ENCODE results near the gene CD8B. TPM values are rescaled to one million over a fixed set of nuclear protein-coding genes. Genes with fewer than 3 reads are reported as not detected.
"Not testable (repeated sequence)": the region's sequence is repeated elsewhere in the genome, so short reads cannot be mapped to it uniquely, and the experiment has no call there.

The CD8B gene
- total RNA-seq = 0.64 and 1.0 TPM in 2 replicates

DNA sequence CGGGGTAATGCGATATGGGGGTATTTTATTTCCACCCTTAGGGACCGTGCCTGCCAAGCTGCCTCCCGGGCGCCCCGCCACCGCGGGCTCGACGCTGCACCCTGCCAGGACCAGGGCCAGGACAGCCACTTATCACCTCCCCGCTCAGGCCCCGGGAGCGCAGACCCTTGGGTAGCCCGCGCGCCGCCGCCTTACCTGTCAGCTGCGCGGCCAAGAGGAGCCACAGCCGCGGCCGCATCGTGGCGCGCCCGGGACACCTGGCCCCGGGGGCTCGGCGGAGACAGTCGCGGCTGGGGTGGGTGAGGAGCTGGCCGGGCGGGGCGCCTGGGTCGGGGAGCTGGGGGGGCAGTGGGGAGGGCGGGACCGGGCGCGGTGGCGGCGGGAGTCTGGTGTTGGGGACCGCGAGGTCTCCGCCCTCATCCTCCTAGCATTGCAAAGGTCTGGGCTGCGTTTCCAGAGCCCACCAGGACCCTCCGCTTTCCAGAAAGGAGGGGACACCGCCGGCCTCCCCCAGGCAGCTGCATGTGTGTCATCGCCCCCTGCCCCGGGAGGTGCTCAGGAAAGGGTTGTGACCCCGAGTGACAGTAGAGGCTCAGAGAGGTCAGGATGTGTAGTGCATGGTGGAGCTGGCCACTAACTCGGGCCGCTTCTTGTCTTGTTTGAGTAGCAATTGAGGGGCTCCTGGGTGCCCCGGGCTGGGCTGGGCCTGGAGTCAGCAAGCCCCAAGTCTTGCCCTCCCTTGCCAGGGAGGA, at the start of gene CD8B:
TSS of gene CD8B (minus strand) at position 259 of the 752 bp plus-strand sequence. CDS start at position 238, 21 bp downstream.
- H3K4me1 Mint-ChIP-seq (ENCODE audit: low read depth); H3K9me3 Mint-ChIP-seq: not testable (repeated sequence)

DNA sequence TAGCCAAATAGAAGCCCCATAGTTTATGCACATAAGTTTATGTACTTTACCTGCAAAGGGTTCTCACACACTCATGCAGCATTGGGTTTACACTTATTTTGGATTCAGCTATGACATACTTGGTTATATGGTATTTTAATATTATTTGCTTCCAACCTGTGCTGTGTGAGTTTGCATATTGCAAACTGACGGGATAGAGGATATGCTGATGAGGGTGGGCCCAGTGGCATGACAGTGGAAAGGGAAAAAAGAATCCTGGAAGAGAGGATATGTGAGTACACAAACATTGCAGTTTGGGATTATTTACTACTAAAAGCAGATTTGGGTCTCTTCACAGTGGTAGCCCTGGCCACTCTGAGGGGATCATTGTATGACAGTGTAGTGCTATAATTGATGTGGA, 44.2 kb upstream of the CD8B start:
- DNase-seq (ENCODE audit: low spot score); H3K9me3 Mint-ChIP-seq; H3K27me3 Mint-ChIP-seq (ENCODE audit: low read depth); H3K4me3 Mint-ChIP-seq (ENCODE audit: low read depth); H3K4me1 Mint-ChIP-seq (ENCODE audit: low read depth); H3K27ac Mint-ChIP-seq; intact Hi-C loops (cut with micrococcal nuclease); H3K36me3 Mint-ChIP-seq (ENCODE audit: low read depth): not testable (repeated sequence)

More for the DNA sequence above, at the start of gene CD8B:
- intact Hi-C loops (cut with micrococcal nuclease); DNase-seq (ENCODE audit: low spot score); H3K36me3 Mint-ChIP-seq (ENCODE audit: low read depth); H3K27ac Mint-ChIP-seq; H3K4me3 Mint-ChIP-seq (ENCODE audit: low read depth): not testable (repeated sequence)
- H3K27me3 Mint-ChIP-seq (ENCODE audit: low read depth) = peaks cover 13% of the 10 kb centered on the region

DNA sequence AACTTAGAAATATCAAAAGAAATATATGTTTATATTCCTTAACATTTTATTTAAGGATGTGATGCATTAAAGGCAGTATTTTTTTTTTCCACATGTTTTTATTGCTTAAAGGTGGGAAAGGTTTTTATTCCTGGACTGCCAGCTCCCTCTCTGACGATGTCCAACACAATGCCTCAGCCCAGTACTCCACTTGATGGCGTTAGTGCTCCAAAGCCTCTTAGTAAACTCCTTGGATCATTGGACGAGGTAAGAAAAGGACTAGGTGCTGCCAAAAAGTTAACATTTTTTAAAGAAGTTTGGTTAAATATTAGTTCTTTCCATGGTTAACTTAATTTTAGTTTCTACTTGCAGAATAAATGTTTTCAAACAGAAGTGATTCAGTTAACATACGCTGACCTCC, 39.0 kb upstream of the CD8B start:
- H3K27ac Mint-ChIP-seq; H3K4me3 Mint-ChIP-seq (ENCODE audit: low read depth); intact Hi-C loops (cut with micrococcal nuclease); H3K9me3 Mint-ChIP-seq; H3K4me1 Mint-ChIP-seq (ENCODE audit: low read depth); DNase-seq (ENCODE audit: low spot score); H3K36me3 Mint-ChIP-seq (ENCODE audit: low read depth): not testable (repeated sequence)
- H3K27me3 Mint-ChIP-seq (ENCODE audit: low read depth) = peaks cover 11% of the 10 kb centered on the region

DNA sequence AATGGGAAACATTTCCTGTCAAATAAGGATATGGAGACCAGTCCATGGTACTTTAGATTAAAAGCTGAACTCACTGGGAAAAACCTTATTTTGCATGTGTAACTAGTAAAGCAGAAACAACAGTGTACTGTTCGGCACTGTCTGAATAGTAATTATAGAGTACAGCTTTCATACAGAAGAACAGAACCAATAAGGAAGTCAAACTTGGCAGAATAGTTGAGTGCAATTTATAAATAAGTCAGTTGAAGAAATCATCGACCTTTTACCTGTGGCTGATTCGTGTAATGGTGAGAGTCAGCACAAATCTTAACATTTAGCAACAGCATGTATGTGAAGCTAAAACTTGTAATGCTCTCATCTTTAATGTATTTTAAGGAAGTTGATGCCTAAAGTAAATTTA, 24.3 kb upstream of the CD8B start:
- H3K9me3 Mint-ChIP-seq; H3K4me3 Mint-ChIP-seq (ENCODE audit: low read depth); intact Hi-C loops (cut with micrococcal nuclease); H3K36me3 Mint-ChIP-seq (ENCODE audit: low read depth); DNase-seq (ENCODE audit: low spot score); H3K27ac Mint-ChIP-seq; H3K4me1 Mint-ChIP-seq (ENCODE audit: low read depth): not testable (repeated sequence)
- H3K27me3 Mint-ChIP-seq (ENCODE audit: low read depth) = peaks cover 11% of the 10 kb centered on the region

DNA sequence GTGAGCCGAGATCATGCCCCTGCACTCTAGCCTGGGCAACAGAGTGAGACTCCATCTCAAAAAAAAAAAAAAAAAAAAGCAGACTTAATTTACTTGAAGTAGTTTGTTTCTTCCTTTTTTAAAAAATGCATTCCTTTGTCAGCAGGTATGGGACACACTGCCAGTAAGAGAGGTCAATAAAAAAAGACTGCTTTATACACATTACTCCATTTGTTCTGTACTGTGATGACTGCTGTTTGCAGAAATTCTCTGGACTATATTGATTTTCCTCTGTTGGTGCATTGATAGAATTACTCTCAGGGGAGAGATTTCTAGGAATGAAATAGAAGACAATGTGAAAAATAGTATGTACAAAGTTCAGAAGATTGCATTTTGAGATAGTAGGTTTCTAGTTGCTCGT, 21.2 kb upstream of the CD8B start:
- H3K27ac Mint-ChIP-seq; H3K36me3 Mint-ChIP-seq (ENCODE audit: low read depth); H3K4me1 Mint-ChIP-seq (ENCODE audit: low read depth); H3K4me3 Mint-ChIP-seq (ENCODE audit: low read depth); H3K9me3 Mint-ChIP-seq; DNase-seq (ENCODE audit: low spot score); intact Hi-C loops (cut with micrococcal nuclease): not testable (repeated sequence)
- peaks cover 21% of the 10 kb centered on the region for H3K27me3 Mint-ChIP-seq (ENCODE audit: low read depth)

DNA sequence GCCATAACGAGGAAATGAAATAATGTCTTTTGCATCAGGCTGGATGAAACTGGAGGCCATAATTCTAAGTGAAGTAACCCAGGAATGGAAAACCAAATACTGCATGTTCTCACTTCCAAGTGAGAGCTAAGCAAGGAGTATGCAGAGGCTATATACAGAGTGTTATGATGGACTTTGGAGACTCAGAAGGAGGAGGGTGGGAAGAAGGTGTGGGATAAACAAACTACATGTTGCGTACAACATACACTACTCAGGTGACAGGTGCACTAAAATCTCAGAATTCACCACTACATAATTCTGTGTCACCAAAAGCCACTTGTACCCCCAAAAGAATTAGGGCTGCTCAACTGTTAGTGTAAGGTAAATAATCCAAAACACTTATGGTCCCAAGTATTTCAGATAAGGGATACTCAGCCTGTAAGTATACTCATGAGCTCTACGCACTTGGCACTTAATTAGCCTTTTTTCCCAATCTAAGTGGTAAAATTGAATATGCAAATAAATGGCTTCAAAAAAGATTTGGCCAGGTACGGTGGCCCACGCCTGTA, 20.5 kb upstream of the CD8B start:
- intact Hi-C loops (cut with micrococcal nuclease); H3K27ac Mint-ChIP-seq: not testable (repeated sequence)

DNA sequence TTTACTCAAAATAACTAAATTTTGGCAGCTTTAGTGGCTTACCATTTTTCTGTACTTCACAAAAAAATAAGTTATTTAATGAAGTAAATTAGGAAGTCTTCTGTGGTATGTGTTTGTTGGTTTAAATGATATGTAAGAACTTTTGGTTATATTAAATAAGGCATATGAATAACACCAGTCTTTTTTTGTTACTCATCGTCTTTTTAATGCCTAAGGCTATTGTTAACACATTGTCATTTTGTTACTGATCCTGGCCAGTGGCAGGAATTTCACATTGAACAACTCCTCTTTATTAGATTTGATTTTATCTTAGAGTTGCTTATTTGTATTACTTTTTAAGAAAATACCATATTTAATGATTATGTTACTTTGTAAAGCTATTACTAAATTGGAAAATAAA, 17.3 kb upstream of the CD8B start:
- H3K36me3 Mint-ChIP-seq (ENCODE audit: low read depth); DNase-seq (ENCODE audit: low spot score); H3K4me3 Mint-ChIP-seq (ENCODE audit: low read depth); H3K27ac Mint-ChIP-seq; H3K9me3 Mint-ChIP-seq; intact Hi-C loops (cut with micrococcal nuclease): not testable (repeated sequence)
- H3K27me3 Mint-ChIP-seq (ENCODE audit: low read depth) = peaks cover 38% of the 10 kb centered on the region
- H3K4me1 Mint-ChIP-seq (ENCODE audit: low read depth) = peaks cover 10% of the 10 kb centered on the region

More for the DNA sequence above, 20.5 kb upstream of the CD8B start:
- not testable (repeated sequence) for H3K4me1 Mint-ChIP-seq (ENCODE audit: low read depth); DNase-seq (ENCODE audit: low spot score); H3K9me3 Mint-ChIP-seq; H3K36me3 Mint-ChIP-seq (ENCODE audit: low read depth); H3K4me3 Mint-ChIP-seq (ENCODE audit: low read depth)
- H3K27me3 Mint-ChIP-seq (ENCODE audit: low read depth) = peaks cover 24% of the 10 kb centered on the region

DNA sequence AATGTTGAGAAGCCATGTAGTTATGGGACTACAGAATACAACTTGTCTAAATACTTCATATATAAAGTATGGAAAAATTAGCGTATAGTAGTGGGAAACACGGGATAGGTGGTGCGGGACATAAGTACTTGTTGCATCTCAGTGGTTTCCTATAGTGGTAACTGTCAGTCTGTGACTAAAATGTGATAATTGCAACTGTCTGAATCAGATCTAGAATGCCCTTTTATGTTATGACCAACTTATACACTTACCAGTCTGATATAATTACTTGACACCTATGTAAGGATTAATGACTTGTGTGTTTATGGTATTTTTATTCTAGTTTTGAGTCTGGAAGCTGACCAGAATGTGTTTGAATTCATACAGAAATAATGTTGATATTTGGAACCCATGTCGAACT, 9.3 kb upstream of the CD8B start:
- DNase-seq (ENCODE audit: low spot score); intact Hi-C loops (cut with micrococcal nuclease); H3K4me3 Mint-ChIP-seq (ENCODE audit: low read depth); H3K4me1 Mint-ChIP-seq (ENCODE audit: low read depth); H3K9me3 Mint-ChIP-seq; H3K36me3 Mint-ChIP-seq (ENCODE audit: low read depth); H3K27ac Mint-ChIP-seq: not testable (repeated sequence)
- H3K27me3 Mint-ChIP-seq (ENCODE audit: low read depth) = peaks cover 13% of the 10 kb centered on the region

DNA sequence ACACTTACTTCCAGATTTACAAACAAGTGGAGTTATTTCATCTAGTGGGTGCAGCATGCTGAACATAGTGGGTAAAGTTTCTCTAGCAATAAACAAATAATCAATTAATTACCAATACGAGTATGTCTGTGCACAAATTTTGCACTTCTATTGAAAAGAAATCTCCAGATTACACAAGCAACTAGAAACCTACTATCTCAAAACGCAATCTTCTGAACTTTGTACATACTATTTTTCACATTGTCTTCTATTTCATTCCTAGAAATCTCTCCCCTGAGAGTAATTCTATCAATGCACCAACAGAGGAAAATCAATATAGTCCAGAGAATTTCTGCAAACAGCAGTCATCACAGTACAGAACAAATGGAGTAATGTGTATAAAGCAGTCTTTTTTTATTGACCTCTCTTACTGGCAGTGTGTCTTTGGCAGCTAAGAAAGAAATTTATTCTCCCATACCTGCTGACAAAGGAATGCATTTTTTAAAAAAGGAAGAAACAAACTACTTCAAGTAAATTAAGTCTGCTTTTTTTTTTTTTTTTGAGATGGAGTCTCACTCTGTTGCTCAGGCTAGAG, 7.3 kb upstream of the CD8B start:
- H3K4me1 Mint-ChIP-seq (ENCODE audit: low read depth); H3K27me3 Mint-ChIP-seq (ENCODE audit: low read depth); H3K27ac Mint-ChIP-seq; H3K36me3 Mint-ChIP-seq (ENCODE audit: low read depth); H3K4me3 Mint-ChIP-seq (ENCODE audit: low read depth); DNase-seq (ENCODE audit: low spot score); H3K9me3 Mint-ChIP-seq; intact Hi-C loops (cut with micrococcal nuclease): not testable (repeated sequence)

DNA sequence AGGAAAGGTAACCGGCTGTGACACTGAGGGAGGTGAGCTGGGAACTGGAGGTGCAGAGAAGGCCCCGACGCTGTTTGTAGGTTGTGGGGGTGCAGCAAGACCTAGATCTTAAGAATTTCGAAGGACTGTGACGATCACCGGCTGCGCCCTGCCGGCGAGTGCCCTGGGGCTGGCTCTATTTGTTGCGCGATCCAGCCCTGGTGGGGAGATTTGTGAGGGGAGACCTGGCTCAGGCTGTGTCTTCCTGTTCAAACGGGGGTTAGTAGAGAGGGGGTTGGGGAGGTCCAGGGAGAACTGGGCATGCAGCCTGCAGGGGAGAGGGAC, 656 bp upstream of the CD8B start:
- DNase-seq (ENCODE audit: low spot score); H3K27ac Mint-ChIP-seq; H3K4me1 Mint-ChIP-seq (ENCODE audit: low read depth); H3K9me3 Mint-ChIP-seq; H3K4me3 Mint-ChIP-seq (ENCODE audit: low read depth); intact Hi-C loops (cut with micrococcal nuclease); H3K36me3 Mint-ChIP-seq (ENCODE audit: low read depth): not testable (repeated sequence)
- peaks cover 13% of the 10 kb centered on the region for H3K27me3 Mint-ChIP-seq (ENCODE audit: low read depth)

DNA sequence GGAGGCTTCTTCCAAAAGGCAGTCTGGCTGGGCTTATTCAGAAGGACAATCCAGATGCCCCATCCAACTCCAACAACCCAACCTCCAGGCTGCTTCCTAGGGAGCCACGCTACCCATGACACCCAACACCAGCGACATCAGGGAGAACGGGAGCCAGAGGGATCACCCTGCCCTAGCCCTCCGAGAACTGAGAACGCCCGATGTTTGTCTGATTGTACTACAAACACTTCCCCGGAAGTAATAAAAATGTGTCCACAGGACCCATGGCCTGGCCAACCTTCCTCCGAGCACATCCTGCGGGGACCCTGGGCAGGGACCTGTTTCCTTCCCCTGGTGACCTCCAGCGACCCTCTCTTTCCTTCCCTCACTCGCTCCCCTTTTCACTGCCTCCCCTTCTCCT, 511 bp downstream of the CD8B start:
- H3K27me3 Mint-ChIP-seq (ENCODE audit: low read depth) = peaks cover 13% of the 10 kb centered on the region
- H3K27ac Mint-ChIP-seq; intact Hi-C loops (cut with micrococcal nuclease); H3K4me1 Mint-ChIP-seq (ENCODE audit: low read depth); H3K4me3 Mint-ChIP-seq (ENCODE audit: low read depth); DNase-seq (ENCODE audit: low spot score); H3K9me3 Mint-ChIP-seq; H3K36me3 Mint-ChIP-seq (ENCODE audit: low read depth): not testable (repeated sequence)

DNA sequence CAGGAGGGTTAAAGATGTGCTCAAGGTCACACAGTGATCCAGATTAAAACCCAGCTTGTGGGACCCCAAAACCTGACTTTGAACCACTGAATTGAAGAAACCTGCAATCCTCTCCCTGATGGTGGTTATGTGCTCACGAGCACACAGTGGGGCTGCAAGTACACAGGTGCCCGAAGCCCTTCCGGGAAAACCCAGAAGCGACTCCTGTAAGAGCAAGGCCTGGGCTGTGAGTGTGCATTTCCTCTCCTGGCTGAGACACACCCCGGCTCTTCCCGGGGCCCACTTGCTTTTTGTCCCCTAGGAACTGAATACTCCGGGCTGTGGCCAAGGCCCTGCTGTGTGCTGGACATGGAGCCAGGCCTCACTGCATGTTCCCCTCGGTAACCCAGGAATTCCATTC, 1.1 kb downstream of the CD8B start:
- intact Hi-C loops (cut with micrococcal nuclease); DNase-seq (ENCODE audit: low spot score); H3K4me1 Mint-ChIP-seq (ENCODE audit: low read depth); H3K36me3 Mint-ChIP-seq (ENCODE audit: low read depth); H3K9me3 Mint-ChIP-seq; H3K4me3 Mint-ChIP-seq (ENCODE audit: low read depth); H3K27ac Mint-ChIP-seq: not testable (repeated sequence)
- peaks cover 13% of the 10 kb centered on the region for H3K27me3 Mint-ChIP-seq (ENCODE audit: low read depth)

DNA sequence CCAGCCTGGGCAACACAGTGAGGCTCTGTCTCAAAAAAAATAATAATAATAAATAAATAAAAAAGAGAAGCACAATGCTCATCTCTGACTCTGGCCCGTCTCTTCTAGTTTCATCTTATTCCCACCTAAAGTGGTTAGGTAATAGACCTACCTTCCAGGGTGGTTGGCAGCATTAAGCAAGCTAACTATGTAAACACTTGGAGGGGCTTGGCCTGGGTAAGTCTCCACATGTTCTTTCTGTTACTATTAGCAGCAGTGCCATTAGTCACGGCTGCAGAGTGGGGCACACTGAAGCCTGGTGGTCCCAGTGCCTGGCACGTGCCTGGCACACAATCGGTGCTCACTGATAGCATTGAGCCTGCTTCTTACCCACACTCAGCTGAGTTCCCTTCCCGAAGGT, 4.0 kb downstream of the CD8B start:
- H3K4me3 Mint-ChIP-seq (ENCODE audit: low read depth); H3K27me3 Mint-ChIP-seq (ENCODE audit: low read depth); H3K9me3 Mint-ChIP-seq; intact Hi-C loops (cut with micrococcal nuclease); H3K27ac Mint-ChIP-seq; H3K4me1 Mint-ChIP-seq (ENCODE audit: low read depth); H3K36me3 Mint-ChIP-seq (ENCODE audit: low read depth); DNase-seq (ENCODE audit: low spot score): not testable (repeated sequence)

Data from activated T-helper 2 cell treated with anti-CD3 and anti-CD28 coated beads, Interferon-gamma antibody, Interleukin-2, Interleukin-4, amounts not matched to agents 10 μg/mL and 5 μg/mL and 100 μg/mL, durations not matched to agents 14 hours and 24 hours and 36 hours (primary cell).